ENCODE measurements around the gene RTEL1. TPM values are rescaled to one million over a fixed set of nuclear protein-coding genes. Genes with fewer than 3 reads are reported as not detected.

RTEL1 gene
- polyA plus RNA-seq, 3 donors, result 1.0 to 15.5 (median 4.8) TPM

DNA sequence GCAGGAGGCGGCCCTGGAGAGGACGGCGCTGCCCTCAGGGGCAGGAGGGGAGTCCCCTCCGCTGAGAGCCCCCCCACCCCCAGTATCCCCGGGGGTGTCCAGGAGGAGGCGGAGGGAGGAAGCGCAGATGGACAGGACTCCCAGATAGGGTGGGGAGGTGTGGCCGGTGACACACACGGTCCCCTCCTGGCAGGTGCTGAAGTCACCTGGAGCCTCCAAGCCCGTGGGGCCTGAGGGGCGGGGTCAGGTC lies 6.2 kb upstream of the RTEL1 start:
- H3K79me2 ChIP-seq (ENCODE audit: insufficient read depth, low read length), result no peaks in the 10 kb centered on the region
- H4K20me1 ChIP-seq (ENCODE audit: insufficient read depth, low read length), result no peaks in the 10 kb centered on the region
- Mint-ChIP-seq H3K27me3 (ENCODE audit: low read depth in 3 of 3) (peaks cover 20 to 39% (median 35%) of the 10 kb centered on the region in 3 donors), H3K36me3 (peaks cover 0 to 3% of the 10 kb centered on the region in 2 donors), H3K9me3 (peaks cover 0 to 8% (median 3%) of the 10 kb centered on the region in 7 donors), H3K4me1 (peaks cover 15% of the 10 kb centered on the region), H3K27ac (no peak overlapping the region), H3K4me3 (peak overlapping the region; percentile 31 to 87)
- WGBS (ENCODE audit: insufficient coverage), result 8% methylated on average over 5 of the region's 11 CpGs
- H3K27me3 ChIP-seq (ENCODE audit: control insufficient read depth in 2 of 2, insufficient read depth in 2 of 2, low read length in 2 of 2), result peaks cover 16 to 33% of the 10 kb centered on the region in 2 donors
- peak overlapping the region; percentile 50 for H2AFZ ChIP-seq (ENCODE audit: insufficient read depth, low read depth, low read length, poor library complexity, severe bottlenecking)
- no peak for DNase-seq
- no peak overlapping the region for H3K9ac ChIP-seq (ENCODE audit: insufficient read depth, low read length, poor library complexity, severe bottlenecking)
- H3K4me3 ChIP-seq (replicated peaks in 1 of 3; ENCODE audit: low read depth in 2 of 3, low read length in 3 of 3), result peak overlapping the region in 1 of 3 experiments; percentile 55
- TF ChIP-seq, protein P1, sequence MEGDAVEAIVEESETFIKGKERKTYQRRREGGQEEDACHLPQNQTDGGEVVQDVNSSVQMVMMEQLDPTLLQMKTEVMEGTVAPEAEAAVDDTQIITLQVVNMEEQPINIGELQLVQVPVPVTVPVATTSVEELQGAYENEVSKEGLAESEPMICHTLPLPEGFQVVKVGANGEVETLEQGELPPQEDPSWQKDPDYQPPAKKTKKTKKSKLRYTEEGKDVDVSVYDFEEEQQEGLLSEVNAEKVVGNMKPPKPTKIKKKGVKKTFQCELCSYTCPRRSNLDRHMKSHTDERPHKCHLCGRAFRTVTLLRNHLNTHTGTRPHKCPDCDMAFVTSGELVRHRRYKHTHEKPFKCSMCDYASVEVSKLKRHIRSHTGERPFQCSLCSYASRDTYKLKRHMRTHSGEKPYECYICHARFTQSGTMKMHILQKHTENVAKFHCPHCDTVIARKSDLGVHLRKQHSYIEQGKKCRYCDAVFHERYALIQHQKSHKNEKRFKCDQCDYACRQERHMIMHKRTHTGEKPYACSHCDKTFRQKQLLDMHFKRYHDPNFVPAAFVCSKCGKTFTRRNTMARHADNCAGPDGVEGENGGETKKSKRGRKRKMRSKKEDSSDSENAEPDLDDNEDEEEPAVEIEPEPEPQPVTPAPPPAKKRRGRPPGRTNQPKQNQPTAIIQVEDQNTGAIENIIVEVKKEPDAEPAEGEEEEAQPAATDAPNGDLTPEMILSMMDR (IDR thresholded peaks at IDR 0.05), result no peak
- no peak overlapping the region for H3K27ac ChIP-seq (ENCODE audit: low read depth in 1 of 2, low read length in 2 of 2)
- intact Hi-C loops (cut with micrococcal nuclease), result no loop called here
- H3K4me2 ChIP-seq (replicated peaks; ENCODE audit: extremely low read depth, low read length, poor library complexity, severe bottlenecking), result peak overlapping the region; percentile 69
- peaks cover 16 to 25% of the 10 kb centered on the region in 2 donors for H3K4me1 ChIP-seq (ENCODE audit: control insufficient read depth in 1 of 2, insufficient read depth in 2 of 2, low read length in 2 of 2)
- no peaks in the 10 kb centered on the region for H3K36me3 ChIP-seq (replicated peaks in 1 of 2; ENCODE audit: control insufficient read depth in 1 of 2, insufficient read depth in 2 of 2, low read length in 2 of 2)
- H3K9me3 ChIP-seq (replicated peaks in 1 of 2; ENCODE audit: control insufficient read depth in 1 of 2, insufficient read depth in 1 of 2, low read length in 2 of 2), result peaks cover 0 to 7% of the 10 kb centered on the region in 2 donors

DNA sequence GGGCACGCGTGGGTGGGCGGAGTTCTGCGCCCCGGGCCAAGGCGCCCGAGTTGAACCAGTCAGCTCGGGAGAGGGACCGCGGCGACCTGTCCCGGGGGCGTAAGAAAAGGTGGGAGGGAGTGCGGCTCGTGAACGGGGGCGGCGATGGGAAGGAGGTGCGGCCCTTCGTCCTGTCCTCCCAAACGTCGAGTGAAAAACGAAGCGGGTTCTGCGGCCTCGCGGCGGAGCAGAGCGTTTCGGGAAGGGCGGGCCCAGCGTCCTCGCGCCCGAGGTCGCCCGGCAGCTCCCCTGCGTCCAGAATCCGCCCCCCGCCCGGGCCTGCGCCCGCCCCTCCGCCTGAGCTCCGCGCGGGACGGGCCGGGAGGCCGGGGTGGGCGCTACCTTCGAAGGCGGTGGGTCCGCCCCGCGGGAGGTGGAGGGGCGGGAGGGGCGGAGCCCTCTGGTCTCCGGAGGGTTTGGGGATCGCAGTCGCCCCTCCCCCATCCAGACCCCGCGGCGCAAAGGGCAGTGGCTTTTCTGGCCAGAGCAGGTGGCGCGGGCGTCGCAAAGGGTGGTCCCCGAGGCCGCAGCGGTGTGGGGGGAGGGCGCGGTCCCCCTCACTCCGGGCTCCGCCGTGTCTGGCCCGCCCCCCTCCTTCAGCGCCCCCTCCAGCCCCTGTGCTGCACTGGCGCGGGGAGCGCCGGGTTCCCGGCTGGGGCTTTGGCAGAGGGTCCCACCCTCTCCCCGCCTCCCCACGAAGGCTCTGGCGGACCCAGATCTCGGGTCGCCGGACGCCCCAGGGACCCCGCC lies 5.7 kb upstream of the RTEL1 start:
- peak overlapping the region; percentile 69 for H3K4me2 ChIP-seq (replicated peaks; ENCODE audit: extremely low read depth, low read length, poor library complexity, severe bottlenecking)
- TF ChIP-seq, protein P1 (IDR thresholded peaks at IDR 0.05), result no peak
- peaks cover 0 to 3% of the 10 kb centered on the region in 2 donors for H3K36me3 Mint-ChIP-seq
- H3K9ac ChIP-seq (ENCODE audit: insufficient read depth, low read length, poor library complexity, severe bottlenecking), result no peak overlapping the region
- H3K9me3 Mint-ChIP-seq, result peaks cover 0 to 8% (median 3%) of the 10 kb centered on the region in 7 donors
- peaks cover 16 to 33% of the 10 kb centered on the region in 2 donors for H3K27me3 ChIP-seq (ENCODE audit: control insufficient read depth in 2 of 2, insufficient read depth in 2 of 2, low read length in 2 of 2)
- peaks cover 20% of the 10 kb centered on the region for H3K4me1 Mint-ChIP-seq
- H2AFZ ChIP-seq (ENCODE audit: insufficient read depth, low read depth, low read length, poor library complexity, severe bottlenecking), result peak overlapping the region; percentile 50
- H3K27me3 Mint-ChIP-seq (ENCODE audit: low read depth in 3 of 3), result peaks cover 20 to 39% (median 35%) of the 10 kb centered on the region in 3 donors
- under 1% methylated on average over 66 of the region's 91 CpGs for WGBS (ENCODE audit: insufficient coverage)
- H3K79me2 ChIP-seq (ENCODE audit: insufficient read depth, low read length), result no peaks in the 10 kb centered on the region
- intact Hi-C loops (cut with micrococcal nuclease), result no loop called here
- H3K4me1 ChIP-seq (ENCODE audit: control insufficient read depth in 1 of 2, insufficient read depth in 2 of 2, low read length in 2 of 2), result peaks cover 19 to 29% of the 10 kb centered on the region in 2 donors
- peaks cover 0 to 7% of the 10 kb centered on the region in 2 donors for H3K9me3 ChIP-seq (replicated peaks in 1 of 2; ENCODE audit: control insufficient read depth in 1 of 2, insufficient read depth in 1 of 2, low read length in 2 of 2)
- H3K4me3 ChIP-seq (replicated peaks in 1 of 3; ENCODE audit: low read depth in 2 of 3, low read length in 3 of 3), result peak overlapping the region in 1 of 3 experiments; percentile 55
- peak overlapping the region; percentile 31 to 87 for H3K4me3 Mint-ChIP-seq
- no peaks in the 10 kb centered on the region for H4K20me1 ChIP-seq (ENCODE audit: insufficient read depth, low read length)
- no peak overlapping the region for H3K27ac Mint-ChIP-seq
- no peaks in the 10 kb centered on the region for H3K36me3 ChIP-seq (replicated peaks in 1 of 2; ENCODE audit: control insufficient read depth in 1 of 2, insufficient read depth in 2 of 2, low read length in 2 of 2)
- H3K27ac ChIP-seq (ENCODE audit: low read depth in 1 of 2, low read length in 2 of 2), result no peak overlapping the region
- DNase-seq, result no peak
